ENCODE measurements around the gene COMMD3. TPM values are rescaled to one million over a fixed set of nuclear protein-coding genes. Genes with fewer than 3 reads are reported as not detected.
A peak's percentile ranks its signal among the peaks of the same experiment; 100 is the strongest.
"Not testable (repeated sequence)": the region's sequence is repeated elsewhere in the genome, so short reads cannot be mapped to it uniquely, and the experiment has no call there.

Gene COMMD3
- total and polyA plus RNA-seq, 2 experiments from 2014 or later = 26.4 to 104 TPM

DNA sequence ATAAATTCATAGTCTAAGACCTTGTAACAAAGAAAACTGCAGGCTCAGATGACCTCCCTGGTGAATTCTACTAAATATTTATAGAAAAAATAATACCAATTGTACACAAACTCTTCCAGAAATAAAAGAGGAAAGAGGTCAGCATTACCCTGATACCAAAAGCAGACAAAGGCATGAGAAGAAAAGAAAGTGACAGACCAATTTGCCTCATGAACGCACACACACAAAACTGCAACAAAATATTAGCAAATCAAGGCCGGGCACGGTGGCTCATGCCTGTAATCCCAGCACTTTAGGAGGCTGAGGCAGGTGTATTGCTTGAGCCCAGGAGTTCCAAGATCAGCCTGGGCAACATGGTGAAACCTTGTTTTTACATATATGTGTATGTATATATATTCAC lies 12.7 kb upstream of the COMMD3 start:
- no peaks in the 10 kb centered on the region for H3K79me2 ChIP-seq (ENCODE audit: insufficient read depth)
- H3K9me2 ChIP-seq (ENCODE audit: insufficient read depth) = no peaks in the 10 kb centered on the region
- H3K4me3 ChIP-seq = no peak overlapping the region
- H3K4me2 ChIP-seq (ENCODE audit: unreplicated experiment) = no peak overlapping the region
- H3K27ac ChIP-seq = no peak overlapping the region
- H3K4me1 ChIP-seq (ENCODE audit: insufficient read depth) = peaks cover 6% of the 10 kb centered on the region
- H3K27me3 ChIP-seq (replicated peaks; ENCODE audit: insufficient read depth) = no peaks in the 10 kb centered on the region
- no peak overlapping the region for H2AFZ ChIP-seq
- H4K20me1 ChIP-seq (ENCODE audit: insufficient read depth) = no peaks in the 10 kb centered on the region
- TF ChIP-seq EZH2phosphoT487 (IDR thresholded peaks at IDR 0.05; ENCODE audit: insufficient read depth, low read depth) (no peak), EZH2 (IDR thresholded peaks at IDR 0.05; ENCODE audit: insufficient read depth, poor library complexity, severe bottlenecking) (no peak)
- no peak for DNase-seq
- H3K36me3 ChIP-seq (ENCODE audit: low read depth) = no peaks in the 10 kb centered on the region
- WGBS, 2 experiments (ENCODE audit: low coverage in 1 of 2, low lambda C conversion rate in 2 of 2, missing lambda C conversion rate in 2 of 2) = 95 to 97% methylated on average over 3 of the region's 3 CpGs
- in situ Hi-C loops (cut with MboI) = no loop called here
- H3F3A ChIP-seq (ENCODE audit: insufficient read depth) = no peaks in the 10 kb centered on the region
- no peak overlapping the region for H3K9ac ChIP-seq
- no peaks in the 10 kb centered on the region for H3K9me3 ChIP-seq (ENCODE audit: low read depth)

DNA sequence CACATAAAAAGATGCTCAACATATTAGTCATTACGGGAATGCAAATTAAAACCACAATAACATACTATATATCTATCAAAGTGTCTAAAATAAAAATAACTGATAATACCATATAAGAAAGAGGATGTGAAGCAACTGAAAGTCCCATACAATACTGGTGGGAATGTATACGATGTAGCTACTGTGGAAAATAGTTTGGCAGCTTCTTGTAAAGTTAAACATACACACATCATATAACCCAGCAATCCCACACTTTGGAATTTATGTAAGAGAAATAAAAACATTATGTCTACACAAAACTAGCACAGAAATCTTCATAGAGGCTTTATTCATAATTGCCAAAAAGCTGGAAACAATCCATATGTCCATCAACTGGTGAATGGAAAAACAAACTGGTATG lies 10.5 kb upstream of the COMMD3 start:
- Histone ChIP-seq H2AFZ (no peak overlapping the region), H3K4me2 (ENCODE audit: unreplicated experiment) (no peak overlapping the region), H3F3A (ENCODE audit: insufficient read depth) (no peaks in the 10 kb centered on the region), H3K79me2 (ENCODE audit: insufficient read depth) (no peaks in the 10 kb centered on the region), H3K9me3 (ENCODE audit: low read depth) (no peaks in the 10 kb centered on the region), H3K9me2 (ENCODE audit: insufficient read depth) (no peaks in the 10 kb centered on the region), H3K27ac (no peak overlapping the region), H3K4me1 (ENCODE audit: insufficient read depth) (peaks cover 8% of the 10 kb centered on the region), H3K36me3 (ENCODE audit: low read depth) (no peaks in the 10 kb centered on the region), H3K27me3 (replicated peaks; ENCODE audit: insufficient read depth) (no peaks in the 10 kb centered on the region), H3K9ac (no peak overlapping the region), H3K4me3 (no peak overlapping the region), H4K20me1 (ENCODE audit: insufficient read depth) (no peaks in the 10 kb centered on the region)
- WGBS, 2 experiments (ENCODE audit: low coverage in 1 of 2, low lambda C conversion rate in 2 of 2, missing lambda C conversion rate in 2 of 2) = 70 to 73% methylated on average over 2 of the region's 2 CpGs
- DNase-seq = no peak
- in situ Hi-C loops (cut with MboI) = no loop called here
- TF ChIP-seq EZH2 (IDR thresholded peaks at IDR 0.05; ENCODE audit: insufficient read depth, poor library complexity, severe bottlenecking) (no peak), EZH2phosphoT487 (IDR thresholded peaks at IDR 0.05; ENCODE audit: insufficient read depth, low read depth) (no peak)

DNA sequence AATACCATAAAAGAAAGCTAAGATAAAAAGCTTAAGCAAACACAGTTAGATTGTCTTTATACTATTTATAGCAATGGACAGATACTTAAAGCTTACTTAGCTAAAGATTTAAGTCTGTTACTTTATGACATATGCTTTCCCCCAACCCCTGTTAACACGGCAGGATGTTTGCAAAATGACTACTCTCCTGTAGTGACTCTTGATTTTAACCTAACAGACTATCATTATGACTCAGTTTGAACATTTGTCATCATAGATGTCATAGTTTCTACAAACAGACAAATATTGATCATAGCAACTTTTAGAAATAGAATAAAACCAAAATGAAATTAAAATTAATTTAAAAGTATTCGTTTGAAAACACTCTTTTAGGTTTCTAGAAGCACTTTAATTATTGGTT lies 7.8 kb upstream of the COMMD3 start:
- 11 to 16% methylated on average over 2 of the region's 2 CpGs for WGBS, 2 experiments (ENCODE audit: low coverage in 1 of 2, low lambda C conversion rate in 2 of 2, missing lambda C conversion rate in 2 of 2)
- H3K4me3 ChIP-seq = no peak overlapping the region
- no peaks in the 10 kb centered on the region for H4K20me1 ChIP-seq (ENCODE audit: insufficient read depth)
- TF ChIP-seq EZH2phosphoT487 (IDR thresholded peaks at IDR 0.05; ENCODE audit: insufficient read depth, low read depth) (no peak), EZH2 (IDR thresholded peaks at IDR 0.05; ENCODE audit: insufficient read depth, poor library complexity, severe bottlenecking) (no peak)
- no peaks in the 10 kb centered on the region for H3K79me2 ChIP-seq (ENCODE audit: insufficient read depth)
- H3K27ac ChIP-seq = peak overlapping the region; percentile 13; the same call in 1 of the 2 replicates
- peak overlapping the region; percentile 11 for H3K4me2 ChIP-seq (ENCODE audit: unreplicated experiment)
- H3K9me2 ChIP-seq (ENCODE audit: insufficient read depth) = no peaks in the 10 kb centered on the region
- no peak overlapping the region for H2AFZ ChIP-seq
- peaks cover 8% of the 10 kb centered on the region for H3K4me1 ChIP-seq (ENCODE audit: insufficient read depth)
- DNase-seq = peak; percentile 70
- no peaks in the 10 kb centered on the region for H3K36me3 ChIP-seq (ENCODE audit: low read depth)
- H3K9ac ChIP-seq = no peak overlapping the region
- H3F3A ChIP-seq (ENCODE audit: insufficient read depth) = no peaks in the 10 kb centered on the region
- H3K27me3 ChIP-seq (replicated peaks; ENCODE audit: insufficient read depth) = no peaks in the 10 kb centered on the region
- no peaks in the 10 kb centered on the region for H3K9me3 ChIP-seq (ENCODE audit: low read depth)
- in situ Hi-C loops (cut with MboI) = no loop called here

DNA sequence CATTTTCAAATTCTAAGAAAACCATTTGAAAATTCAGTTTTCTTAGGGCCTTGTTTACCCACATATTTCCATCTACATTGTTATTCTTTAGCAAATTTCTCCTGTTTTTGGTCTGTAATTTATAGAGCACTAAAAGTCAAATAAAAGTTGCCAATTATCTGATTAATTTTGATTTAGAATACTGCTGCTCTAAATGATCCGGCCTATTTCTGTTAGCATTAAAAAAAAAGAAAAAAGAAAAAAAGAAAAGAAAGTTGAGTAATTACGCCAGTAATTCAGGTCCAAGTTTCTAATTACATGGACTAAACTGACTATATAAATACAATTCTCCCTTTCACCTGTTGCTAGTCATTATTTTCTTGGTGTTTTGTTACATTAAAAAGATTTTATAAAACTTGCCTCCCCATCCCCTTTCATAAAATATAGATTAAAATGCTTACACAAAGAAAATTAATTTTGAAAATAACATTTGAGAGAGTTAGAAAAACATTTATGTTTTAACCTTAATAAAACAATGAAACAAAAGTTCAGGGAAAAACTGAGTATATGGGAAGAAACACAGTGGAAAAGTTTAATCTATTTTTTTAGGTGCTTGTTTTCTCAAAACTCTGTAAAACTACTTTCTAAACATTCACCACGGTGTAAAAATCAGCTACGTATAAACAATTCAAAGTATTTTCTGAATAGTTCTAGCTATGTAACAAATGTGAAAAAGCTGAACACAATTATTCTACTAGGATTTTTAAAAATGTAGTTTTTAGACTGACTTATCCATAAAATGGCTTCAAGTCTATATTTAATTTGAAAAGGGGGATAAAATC lies 6.8 kb upstream of the COMMD3 start:
- Histone ChIP-seq H3K9me3 (ENCODE audit: low read depth) (no peaks in the 10 kb centered on the region), H3K27ac (no peak overlapping the region), H3K9ac (no peak overlapping the region), H3K4me2 (ENCODE audit: unreplicated experiment) (no peak overlapping the region), H3K27me3 (replicated peaks; ENCODE audit: insufficient read depth) (no peaks in the 10 kb centered on the region), H3K4me3 (no peak overlapping the region), H2AFZ (no peak overlapping the region), H3K79me2 (ENCODE audit: insufficient read depth) (no peaks in the 10 kb centered on the region), H3F3A (ENCODE audit: insufficient read depth) (no peaks in the 10 kb centered on the region), H3K9me2 (ENCODE audit: insufficient read depth) (no peaks in the 10 kb centered on the region), H3K36me3 (ENCODE audit: low read depth) (no peaks in the 10 kb centered on the region), H4K20me1 (ENCODE audit: insufficient read depth) (no peaks in the 10 kb centered on the region), H3K4me1 (ENCODE audit: insufficient read depth) (peaks cover 8% of the 10 kb centered on the region)
- 95 to 97% methylated on average over 4 of the region's 4 CpGs for WGBS, 2 experiments (ENCODE audit: low coverage in 1 of 2, low lambda C conversion rate in 2 of 2, missing lambda C conversion rate in 2 of 2)
- TF ChIP-seq EZH2phosphoT487 (IDR thresholded peaks at IDR 0.05; ENCODE audit: insufficient read depth, low read depth) = no peak
- TF ChIP-seq EZH2 (IDR thresholded peaks at IDR 0.05; ENCODE audit: insufficient read depth, poor library complexity, severe bottlenecking) = no peak
- DNase-seq = no peak
- in situ Hi-C loops (cut with MboI) = no loop called here

DNA sequence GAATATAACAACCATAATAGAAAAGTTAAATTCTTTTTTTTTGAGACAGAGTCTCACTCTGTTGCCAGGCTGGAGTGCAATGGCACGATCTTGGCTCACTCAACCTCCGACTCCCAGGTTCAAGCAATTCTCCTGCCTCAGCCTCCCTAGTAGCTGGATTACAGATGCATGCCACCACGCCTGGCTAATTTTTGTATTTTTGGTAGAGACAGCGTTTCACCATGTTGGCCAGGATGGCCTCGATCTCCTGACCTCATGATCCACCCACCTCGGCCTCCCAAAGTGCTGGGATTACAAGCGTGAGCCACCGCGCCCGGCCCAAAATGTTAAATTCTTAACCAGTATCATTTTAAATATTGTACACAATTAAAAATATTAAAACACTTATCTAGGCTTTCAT lies 6.2 kb upstream of the COMMD3 start:
- H3K9me2 ChIP-seq (ENCODE audit: insufficient read depth); H3K4me1 ChIP-seq (ENCODE audit: insufficient read depth); H3K9me3 ChIP-seq (ENCODE audit: low read depth); H3K36me3 ChIP-seq (ENCODE audit: low read depth); H3K4me3 ChIP-seq; DNase-seq; H3K9ac ChIP-seq; H3K27ac ChIP-seq; H3K4me2 ChIP-seq (ENCODE audit: unreplicated experiment); in situ Hi-C loops (cut with MboI); H3K27me3 ChIP-seq (replicated peaks; ENCODE audit: insufficient read depth); H2AFZ ChIP-seq; H3K79me2 ChIP-seq (ENCODE audit: insufficient read depth); H4K20me1 ChIP-seq (ENCODE audit: insufficient read depth); H3F3A ChIP-seq (ENCODE audit: insufficient read depth): not testable (repeated sequence)
- WGBS, 2 experiments (ENCODE audit: low coverage in 1 of 2, low lambda C conversion rate in 2 of 2, missing lambda C conversion rate in 2 of 2) = 94 to 96% methylated on average over 10 of the region's 10 CpGs

All from GM23248 (cell line).